Tibial nerve (tissue), 4 donors: Measurements from ENCODE around the gene TRPV5. TPM values are rescaled to one million over a fixed set of nuclear protein-coding genes. Genes with fewer than 3 reads are reported as not detected.

Source experiments
- DNase-seq, 2 donors: peaks; one replicate each; pipeline ENCODE4 v3.0.0-alpha.2; 2019; ENCODE audit warnings: low spot score in 2 of 2
- H3K27ac ChIP-seq, 4 donors: fragments of 200-600 bp; sonication (generic) in 3 of 4; one replicate each; pipeline ENCODE4 v1.5.1; 2017 to 2019; ENCODE audit warnings: mild to moderate bottlenecking in 1 of 4
- H3K27me3 ChIP-seq, 2 donors: fragments of 200-600 bp; sonication (generic) in 1 of 2; one replicate each; pipeline versions ENCODE4 v1.5.1 to v1.6.0; 2017 to 2019
- H3K36me3 ChIP-seq, 3 donors: fragments of 200-600 bp; sonication (generic); one replicate each; pipeline ENCODE4 v1.5.1; 2018 to 2019
- H3K4me1 ChIP-seq, 4 donors: fragments of 200-600 bp; sonication (generic) in 3 of 4; one replicate each; pipeline ENCODE4 v1.5.1; 2017 to 2019
- H3K4me3 ChIP-seq, 4 donors: fragments of 200-600 bp; sonication (generic) in 3 of 4; one replicate each; pipeline ENCODE4 v1.5.1; 2017 to 2019; ENCODE audit warnings: mild to moderate bottlenecking in 1 of 4, moderate library complexity in 1 of 4
- H3K9me3 ChIP-seq, 4 donors: fragments of 200-600 bp; sonication (generic) in 3 of 4; one replicate each; pipeline ENCODE4 v1.5.1; 2017 to 2019
- EP300 ChIP-seq, 2 donors: sonication (generic); formaldehyde crosslinking; IDR thresholded peaks; one replicate each; pipeline ENCODE4 v1.6.1; 2017; ENCODE audit warnings: antibody characterized with exemption in 2 of 2, mild to moderate bottlenecking in 1 of 2
- POLR2A ChIP-seq, 2 donors: fragments of 450-650 bp; IDR thresholded peaks; one replicate each; pipeline ENCODE4 v1.6.1; 2017; ENCODE audit warnings: antibody characterized with exemption in 2 of 2, mild to moderate bottlenecking in 2 of 2, moderate library complexity in 2 of 2
- WGBS, 2 donors: methylation state at CpG; one replicate each; pipeline ENCODE4 v1.1.5; 2018; 5-methylcytosine and 5-hydroxymethylcytosine counted together
- total RNA-seq, 4 donors: library from RNA; depleted of rRNA; stranded (reverse); fragments of >200 nt; gene quantifications; one replicate each; pipeline ENCODE4 v1.1.0, GENCODE V29; 2016
- TF ChIP-seq, protein P1 (sequence below), 5 experiments: fragments of 200-600 bp in 3 of 5; fragments of 450-650 bp in 2 of 5; sonication (generic) in 3 of 5; IDR thresholded peaks; one replicate each; pipeline ENCODE4 v1.5.1; 2016 to 2019; ENCODE audit warnings: antibody characterized with exemption in 5 of 5, mild to moderate bottlenecking in 3 of 5, moderate library complexity in 2 of 5

The TRPV5 gene
- total RNA-seq, 4 donors from 2014 or later: 0.20 to 0.21 TPM; not detected in 2

DNA sequence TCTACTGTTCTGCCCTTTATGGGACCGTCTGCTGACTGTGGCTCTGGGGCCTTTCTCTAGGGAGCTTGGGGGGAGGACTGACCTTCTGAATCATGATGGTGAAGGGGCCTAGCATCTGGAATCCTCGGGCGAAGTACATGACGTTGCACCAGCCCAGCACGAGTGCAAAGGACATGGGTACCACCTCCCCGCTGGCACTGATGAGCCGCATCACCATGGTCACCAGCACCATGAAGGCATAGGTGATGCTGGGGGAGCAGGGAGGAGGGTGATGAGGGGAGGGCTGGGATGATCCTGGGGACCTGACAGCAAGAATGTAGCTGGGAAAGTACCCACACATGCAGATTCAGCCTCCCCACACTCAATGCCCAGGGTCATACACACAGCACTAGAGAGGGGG lies 59.1 kb downstream of the TRPV5 start:
- peaks cover 0 to 28% (median 0%) of the 10 kb centered on the region in 3 donors for H3K36me3 ChIP-seq
- no peaks in the 10 kb centered on the region for H3K9me3 ChIP-seq
- no peak overlapping the region for H3K27ac ChIP-seq
- H3K4me3 ChIP-seq: no peak overlapping the region
- no peaks in the 10 kb centered on the region for H3K4me1 ChIP-seq
- no peak for DNase-seq
- 91 to 92% methylated on average over 7 of the region's 7 CpGs for WGBS, 2 donors
- peaks cover 0 to 4% of the 10 kb centered on the region in 2 donors for H3K27me3 ChIP-seq
- TF ChIP-seq, protein P1, sequence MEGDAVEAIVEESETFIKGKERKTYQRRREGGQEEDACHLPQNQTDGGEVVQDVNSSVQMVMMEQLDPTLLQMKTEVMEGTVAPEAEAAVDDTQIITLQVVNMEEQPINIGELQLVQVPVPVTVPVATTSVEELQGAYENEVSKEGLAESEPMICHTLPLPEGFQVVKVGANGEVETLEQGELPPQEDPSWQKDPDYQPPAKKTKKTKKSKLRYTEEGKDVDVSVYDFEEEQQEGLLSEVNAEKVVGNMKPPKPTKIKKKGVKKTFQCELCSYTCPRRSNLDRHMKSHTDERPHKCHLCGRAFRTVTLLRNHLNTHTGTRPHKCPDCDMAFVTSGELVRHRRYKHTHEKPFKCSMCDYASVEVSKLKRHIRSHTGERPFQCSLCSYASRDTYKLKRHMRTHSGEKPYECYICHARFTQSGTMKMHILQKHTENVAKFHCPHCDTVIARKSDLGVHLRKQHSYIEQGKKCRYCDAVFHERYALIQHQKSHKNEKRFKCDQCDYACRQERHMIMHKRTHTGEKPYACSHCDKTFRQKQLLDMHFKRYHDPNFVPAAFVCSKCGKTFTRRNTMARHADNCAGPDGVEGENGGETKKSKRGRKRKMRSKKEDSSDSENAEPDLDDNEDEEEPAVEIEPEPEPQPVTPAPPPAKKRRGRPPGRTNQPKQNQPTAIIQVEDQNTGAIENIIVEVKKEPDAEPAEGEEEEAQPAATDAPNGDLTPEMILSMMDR (IDR thresholded peaks at IDR 0.05): no peak
- TF ChIP-seq EP300 (IDR thresholded peaks at IDR 0.05) (no peak), POLR2A (IDR thresholded peaks at IDR 0.05) (no peak)

DNA sequence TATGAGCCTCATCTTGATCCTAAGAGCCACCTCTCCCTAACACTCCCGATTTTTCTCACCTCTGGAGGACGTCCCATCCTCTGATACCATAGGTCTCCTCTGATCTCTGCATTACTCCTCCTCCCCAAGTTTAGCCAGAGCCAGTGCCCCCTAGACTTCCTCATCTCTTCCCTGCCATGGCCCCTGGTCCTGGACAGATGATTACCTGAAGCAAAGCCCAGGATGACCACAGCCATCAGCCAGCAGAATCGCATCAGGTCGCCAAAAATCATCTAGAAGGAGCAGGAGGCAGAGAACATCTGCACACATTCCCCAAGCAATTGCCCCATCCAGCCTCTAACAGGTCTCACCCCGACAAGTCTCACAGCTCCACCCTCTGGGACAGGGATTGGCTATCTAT lies 59.7 kb downstream of the TRPV5 start:
- peaks cover 0 to 4% of the 10 kb centered on the region in 2 donors for H3K27me3 ChIP-seq
- H3K4me1 ChIP-seq: no peaks in the 10 kb centered on the region
- 87 to 94% methylated on average over 5 of the region's 5 CpGs for WGBS, 2 donors
- H3K4me3 ChIP-seq: no peak overlapping the region
- no peak for TF ChIP-seq EP300 (IDR thresholded peaks at IDR 0.05)
- TF ChIP-seq, protein P1 (IDR thresholded peaks at IDR 0.05): no peak
- no peak for TF ChIP-seq POLR2A (IDR thresholded peaks at IDR 0.05)
- H3K27ac ChIP-seq: no peak overlapping the region
- H3K36me3 ChIP-seq: peaks cover 0 to 33% (median 0%) of the 10 kb centered on the region in 3 donors
- no peaks in the 10 kb centered on the region for H3K9me3 ChIP-seq
- DNase-seq: no peak

DNA sequence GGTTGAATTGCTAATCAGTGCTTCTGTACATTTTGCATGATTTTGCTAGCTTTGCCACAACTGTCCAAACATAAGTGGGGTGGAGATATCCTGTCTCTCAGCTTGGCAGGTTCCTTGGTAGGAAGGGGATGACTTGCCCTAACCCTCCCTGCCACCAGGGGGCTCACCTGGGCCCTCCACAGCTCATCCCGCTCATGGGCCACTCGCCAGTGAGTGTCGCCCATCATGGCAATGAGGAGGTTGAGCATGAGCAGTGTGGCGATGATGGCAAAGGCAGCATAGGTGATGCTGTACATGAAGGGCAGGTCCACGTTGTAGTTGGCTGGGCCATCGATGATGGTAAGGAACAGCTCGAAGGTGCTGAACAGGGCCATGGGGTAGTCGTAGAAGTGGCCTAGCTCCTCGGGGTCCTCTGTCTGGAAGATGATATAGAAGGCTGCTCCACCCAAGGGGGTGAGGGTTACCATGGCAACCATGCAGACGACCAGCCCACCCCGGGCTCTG lies 60.2 kb downstream of the TRPV5 start:
- Histone ChIP-seq H3K27me3 (peaks cover 0 to 4% of the 10 kb centered on the region in 2 donors), H3K4me3 (no peak overlapping the region), H3K4me1 (no peaks in the 10 kb centered on the region), H3K36me3 (peaks cover 0 to 39% (median 0%) of the 10 kb centered on the region in 3 donors), H3K9me3 (no peaks in the 10 kb centered on the region), H3K27ac (no peak overlapping the region)
- 83 to 89% methylated on average over 11 of the region's 11 CpGs for WGBS, 2 donors
- DNase-seq: no peak
- no peak for TF ChIP-seq EP300 (IDR thresholded peaks at IDR 0.05)
- TF ChIP-seq POLR2A (IDR thresholded peaks at IDR 0.05): no peak
- TF ChIP-seq, protein P1 (IDR thresholded peaks at IDR 0.05): peak in 2 of 5 experiments; percentile 18 to 21

DNA sequence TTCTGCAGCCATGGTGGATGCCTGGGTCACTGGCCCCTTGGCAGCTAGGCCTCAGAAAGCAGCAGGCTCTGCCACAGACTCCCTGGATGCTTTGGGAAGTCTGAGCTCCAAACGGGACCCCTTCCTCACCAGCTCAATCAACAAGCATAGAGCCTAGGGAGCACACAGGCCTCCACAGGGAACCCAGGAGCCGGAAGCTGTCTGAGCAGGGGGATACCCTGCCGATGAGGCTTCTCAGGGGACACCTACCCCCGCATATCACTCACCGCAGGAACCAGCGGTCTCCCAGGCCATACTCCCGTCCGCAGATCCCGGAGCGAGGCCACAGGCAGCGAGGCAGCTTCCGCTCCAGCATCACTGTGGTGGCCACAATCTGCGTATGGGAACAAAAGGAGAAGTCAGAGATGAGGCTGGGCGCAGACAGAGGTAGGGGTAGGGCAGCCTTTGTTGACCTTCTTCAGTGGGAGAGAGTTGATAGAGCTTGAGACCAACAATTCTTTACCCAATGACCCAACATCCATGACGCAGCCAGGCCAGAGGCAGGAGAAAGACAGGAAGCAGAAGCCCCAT lies 61.4 kb downstream of the TRPV5 start:
- Histone ChIP-seq H3K4me1 (no peaks in the 10 kb centered on the region), H3K4me3 (no peak overlapping the region), H3K36me3 (peaks cover 0 to 47% (median 0%) of the 10 kb centered on the region in 3 donors), H3K27ac (no peak overlapping the region), H3K27me3 (no peaks in the 10 kb centered on the region), H3K9me3 (no peaks in the 10 kb centered on the region)
- TF ChIP-seq EP300 (IDR thresholded peaks at IDR 0.05) (no peak), POLR2A (IDR thresholded peaks at IDR 0.05) (no peak)
- TF ChIP-seq, protein P1 (IDR thresholded peaks at IDR 0.05): no peak
- WGBS, 2 donors: 81 to 86% methylated on average over 4 to 10 of the region's 15 CpGs
- no peak for DNase-seq

DNA sequence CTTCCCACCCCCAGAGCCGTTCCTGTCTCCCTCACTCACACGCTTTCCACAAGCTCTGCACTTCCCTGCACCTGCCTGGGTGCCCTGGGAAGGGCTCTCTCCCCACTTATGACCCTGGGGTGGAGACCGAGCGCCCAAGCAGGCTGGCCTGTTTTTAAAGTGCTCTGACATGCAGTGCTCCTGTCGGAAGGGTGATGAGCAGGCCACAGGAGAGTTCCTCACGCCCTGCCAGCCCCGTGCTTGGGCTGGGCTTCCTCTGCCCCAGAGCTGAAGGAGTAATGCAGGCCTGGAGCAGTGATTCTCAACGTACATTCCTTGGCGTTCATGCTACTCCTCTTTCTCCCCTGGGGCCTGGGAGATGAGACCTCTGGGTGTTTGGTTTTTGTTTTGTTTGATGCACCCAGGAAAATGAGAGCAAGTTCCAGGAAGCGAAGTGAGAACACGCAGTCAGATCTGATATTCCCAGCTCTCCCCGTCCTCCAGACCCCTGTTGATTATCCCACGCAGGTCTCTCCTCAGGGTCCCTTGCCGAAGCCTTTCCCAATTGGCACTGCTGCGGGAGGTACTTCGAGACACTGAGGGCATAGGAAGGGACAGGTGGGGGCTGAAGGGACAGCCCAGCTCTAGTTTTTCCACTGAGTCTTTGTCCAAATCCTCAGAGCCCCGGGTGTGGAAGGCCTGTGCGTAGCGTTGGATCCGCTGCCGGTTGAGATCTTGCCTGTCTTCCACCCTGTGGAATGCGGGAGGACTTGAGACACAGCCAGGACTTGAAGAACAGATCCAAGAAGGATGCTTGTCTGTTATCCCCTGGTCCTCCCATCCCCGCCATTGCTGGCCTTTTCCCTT lies 62.1 kb downstream of the TRPV5 start:
- TF ChIP-seq, protein P1 (IDR thresholded peaks at IDR 0.05): no peak
- 81 to 84% methylated on average over 22 to 23 of the region's 23 CpGs for WGBS, 2 donors
- H3K36me3 ChIP-seq: peaks cover 0 to 47% (median 0%) of the 10 kb centered on the region in 3 donors
- no peak for DNase-seq
- H3K4me3 ChIP-seq: no peak overlapping the region
- no peaks in the 10 kb centered on the region for H3K4me1 ChIP-seq
- H3K27ac ChIP-seq: no peak overlapping the region
- no peaks in the 10 kb centered on the region for H3K9me3 ChIP-seq
- H3K27me3 ChIP-seq: no peaks in the 10 kb centered on the region
